ENCODE measurements around the gene RIMBP2.

GRCh38 chr12:130482448-130482847 lies 233.7 kb downstream of the RIMBP2 start:
- TF ChIP-seq POLR2AphosphoS5 (IDR thresholded peaks at IDR 0.05; ENCODE audit: control insufficient read depth, insufficient read depth, low read depth, low read length) (no peak), REST (IDR thresholded peaks at IDR 0.05; ENCODE audit: borderline replicate concordance) (no peak), REST (CRISPR knock-in tag; IDR thresholded peaks at IDR 0.05; ENCODE audit: low read depth) (no peak), PTBP1 (IDR thresholded peaks at IDR 0.05; ENCODE audit: low read depth, low read length) (no peak), CEBPB (tag; IDR thresholded peaks at IDR 0.05) (no peak), GATA2 (CRISPR knock-in tag; IDR thresholded peaks at IDR 0.05) (no peak)

All from K562 (cell line).